Endodermal cell (in vitro differentiated cells): Measurements from ENCODE around the gene MYRIP. TPM values are rescaled to one million over a fixed set of nuclear protein-coding genes. Genes with fewer than 3 reads are reported as not detected.

Source experiments
- DNase-seq: peaks from one replicate; pipeline ENCODE4 v3.0.0-alpha.2; 2017
- H3K27ac ChIP-seq: 2 replicates; pipeline ENCODE4 v1.5.1; 2013; ENCODE audit warnings: mild to moderate bottlenecking, low read depth, low read length, moderate library complexity
- H3K27me3 ChIP-seq: 2 replicates; pipeline ENCODE4 v1.6.1; 2013; ENCODE audit warnings: mild to moderate bottlenecking, low read length, moderate library complexity; ENCODE audit not compliant: insufficient read depth, control insufficient read depth, poor library complexity, severe bottlenecking
- H3K36me3 ChIP-seq: 2 replicates; pipeline ENCODE4 v1.7.0; 2013; ENCODE audit warnings: mild to moderate bottlenecking, low read length, moderate library complexity; ENCODE audit not compliant: control insufficient read depth, insufficient read depth
- H3K4me1 ChIP-seq: one replicate; pipeline ENCODE4 v1.7.0; 2013; ENCODE audit warnings: low read length; ENCODE audit not compliant: control insufficient read depth, insufficient read depth
- H3K4me3 ChIP-seq: 2 replicates; pipeline ENCODE4 v1.5.1; 2013; ENCODE audit warnings: mild to moderate bottlenecking, low read length, moderate library complexity
- H3K9ac ChIP-seq: 2 replicates; pipeline ENCODE4 v1.6.1; 2013; ENCODE audit warnings: mild to moderate bottlenecking, low read length, moderate library complexity; ENCODE audit not compliant: poor library complexity, severe bottlenecking; ENCODE audit errors: extremely low read depth
- H3K9me3 ChIP-seq: 2 replicates; pipeline ENCODE4 v1.6.1; 2013; ENCODE audit warnings: mild to moderate bottlenecking, low read length, moderate library complexity; ENCODE audit not compliant: control insufficient read depth
- H3K27ac Mint-ChIP-seq: 2 replicates; pipeline ENCODE4 v1.8.0; 2020; ENCODE audit warnings: mixed read lengths
- H3K27me3 Mint-ChIP-seq: 2 replicates; pipeline ENCODE4 v1.8.0; 2021; ENCODE audit warnings: mild to moderate bottlenecking, mixed read lengths; ENCODE audit not compliant: insufficient read depth
- H3K36me3 Mint-ChIP-seq: 2 replicates; pipeline ENCODE4 v1.8.0; 2020; ENCODE audit warnings: low read depth, mixed read lengths
- H3K4me1 Mint-ChIP-seq: 2 replicates; pipeline ENCODE4 v1.8.0; 2020; ENCODE audit warnings: mixed read lengths
- H3K4me3 Mint-ChIP-seq: 2 replicates; pipeline ENCODE4 v1.8.0; 2020; ENCODE audit warnings: mild to moderate bottlenecking, moderate library complexity, mixed read lengths
- H3K9me3 Mint-ChIP-seq: 2 replicates; pipeline ENCODE4 v1.8.0; 2020; ENCODE audit warnings: mild to moderate bottlenecking, mixed read lengths
- CTCF ChIP-seq: fragments of 200-600 bp; sonication (generic); conservative IDR thresholded peaks from 2 replicates; pipeline ENCODE4 v1.5.0; 2021; ENCODE audit warnings: antibody characterized with exemption, mild to moderate bottlenecking
- WGBS, 2 experiments: methylation state at CpG; one replicate each; pipeline versions ENCODE4 v1.1.5 to v1.1.7; 2013; ENCODE audit warnings: missing lambda C conversion rate in 2 of 2, mixed read lengths in 1 of 2; ENCODE audit not compliant: insufficient coverage in 1 of 2, insufficient read length in 1 of 2; 5-methylcytosine and 5-hydroxymethylcytosine counted together
- total RNA-seq, 2 donors: library from RNA; stranded (reverse); fragmentation: NEBNext Ultra II Directional in 1 of 2; extraction: Animal tissue kit (Norgen Biotek cat#: 25700) in 1 of 2; gene quantifications; 2 replicates in 1 of 2; 3 replicates in 1 of 2; pipeline ENCODE4 v1.2.1, GENCODE V29; 2021

MYRIP gene
- total RNA-seq, 2 donors from 2014 or later: 4.3 to 4.6 TPM

GRCh38 chr3:40043444-40043755, 234.0 kb downstream of the MYRIP start:
- no peaks in the 10 kb centered on the region for H3K36me3 ChIP-seq
- no peak overlapping the region for H3K4me3 ChIP-seq
- Mint-ChIP-seq H3K4me3 (no peak overlapping the region), H3K36me3 (no peaks in the 10 kb centered on the region), H3K27me3 (no peaks in the 10 kb centered on the region), H3K9me3 (peaks cover 3% of the 10 kb centered on the region), H3K4me1 (no peaks in the 10 kb centered on the region), H3K27ac (no peak overlapping the region)
- no peaks in the 10 kb centered on the region for H3K27me3 ChIP-seq
- TF ChIP-seq CTCF: no peak
- no peaks in the 10 kb centered on the region for H3K4me1 ChIP-seq
- 100% methylated on average over 1 of the region's 1 CpG; no CpG with 5 or more reads in 1 of the 2 experiments for WGBS, 2 experiments
- DNase-seq: no peak
- no peak overlapping the region for H3K9ac ChIP-seq
- no peak overlapping the region for H3K27ac ChIP-seq
- H3K9me3 ChIP-seq: no peaks in the 10 kb centered on the region

- Histone ChIP-seq H3K4me3 (no peak overlapping the region), H3K27ac (no peak overlapping the region), H3K9me3 (peaks cover under 1% of the 10 kb centered on the region), H3K4me1 (no peaks in the 10 kb centered on the region), H3K9ac (no peak overlapping the region), H3K27me3 (no peaks in the 10 kb centered on the region), H3K36me3 (no peaks in the 10 kb centered on the region)
- Mint-ChIP-seq H3K4me3 (no peak overlapping the region), H3K9me3 (peaks cover 3% of the 10 kb centered on the region), H3K27ac (no peak overlapping the region), H3K4me1 (no peaks in the 10 kb centered on the region), H3K27me3 (no peaks in the 10 kb centered on the region), H3K36me3 (no peaks in the 10 kb centered on the region)
- no peak for TF ChIP-seq CTCF
- no peak for DNase-seq
- WGBS, 2 experiments: 91 to 100% methylated on average over 3 to 5 of the region's 5 CpGs
Observed at GRCh38 chr3:40044487-40044886, 235.1 kb downstream of the MYRIP start.

- H3K27me3 ChIP-seq: no peaks in the 10 kb centered on the region
- no peaks in the 10 kb centered on the region for H3K36me3 ChIP-seq
- H3K9ac ChIP-seq: no peak overlapping the region
- H3K36me3 Mint-ChIP-seq: no peaks in the 10 kb centered on the region
- no peak for TF ChIP-seq CTCF
- H3K9me3 Mint-ChIP-seq: peaks cover under 1% of the 10 kb centered on the region
- H3K9me3 ChIP-seq: peaks cover 6% of the 10 kb centered on the region
- no peak overlapping the region for H3K27ac Mint-ChIP-seq
- H3K27me3 Mint-ChIP-seq: no peaks in the 10 kb centered on the region
- H3K4me3 ChIP-seq: no peak overlapping the region
- no peaks in the 10 kb centered on the region for H3K4me1 Mint-ChIP-seq
- H3K4me1 ChIP-seq: no peaks in the 10 kb centered on the region
- H3K4me3 Mint-ChIP-seq: no peak overlapping the region
- no peak overlapping the region for H3K27ac ChIP-seq
- WGBS, 2 experiments: 88 to 91% methylated on average over 1 to 2 of the region's 2 CpGs
- no peak for DNase-seq
Observed at GRCh38 chr3:40045051-40045450, 235.6 kb downstream of the MYRIP start.
